Kidney glomerular epithelial cell (primary cell): Measurements from ENCODE around the gene AUTS2.

ENCODE experiments used
- DNase-seq: peaks from one replicate; lab custom pipeline; 2025; lab: John Stamatoyannopoulos, UW

Gene AUTS2

DNA sequence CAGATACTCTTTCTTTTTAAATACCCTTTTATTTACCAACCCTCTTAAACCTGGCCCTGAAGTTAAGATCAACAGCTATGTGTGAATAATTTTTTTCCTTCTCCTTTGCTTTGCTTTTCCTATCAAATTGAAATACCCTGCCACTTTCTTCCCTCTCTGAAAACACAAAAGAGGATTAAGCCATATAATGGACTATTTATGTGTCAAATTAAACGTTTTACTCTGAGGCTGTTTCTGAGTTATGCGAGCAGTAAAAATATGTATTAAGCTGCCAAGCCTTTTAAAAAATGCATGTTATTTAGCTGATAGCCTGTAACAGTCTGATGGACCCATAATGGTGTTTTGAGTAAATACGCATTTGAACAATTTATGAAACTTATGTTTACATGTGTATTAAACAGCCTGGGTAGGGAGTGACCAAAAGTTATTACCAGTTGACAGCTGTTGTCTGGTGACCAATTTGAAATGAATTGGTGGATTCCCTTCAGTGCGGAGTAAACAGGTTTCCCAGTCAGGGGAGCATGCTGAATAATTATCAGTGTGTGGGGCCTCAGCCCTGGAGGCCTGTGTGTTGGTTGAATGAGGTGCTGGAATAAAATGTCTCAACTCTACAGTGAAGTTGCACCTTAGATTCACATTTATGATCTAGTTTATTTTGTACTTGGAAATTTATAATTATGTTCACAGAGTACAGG, 89.6 kb downstream of the AUTS2 start:
- no peak for DNase-seq

GRCh38 chr7:69690329-69690728, 92.1 kb downstream of the AUTS2 start:
- DNase-seq: no peak

- DNase-seq: no peak
Observed at GRCh38 chr7:69691327-69691726, 93.1 kb downstream of the AUTS2 start.

GRCh38 chr7:69691734-69692133, 93.5 kb downstream of the AUTS2 start:
- DNase-seq: no peak

GRCh38 chr7:69692611-69693010, 94.3 kb downstream of the AUTS2 start:
- no peak for DNase-seq

GRCh38 chr7:69693042-69693441, 94.8 kb downstream of the AUTS2 start:
- no peak for DNase-seq

- no peak for DNase-seq
Observed at GRCh38 chr7:69696054-69696591, 97.8 kb downstream of the AUTS2 start.

DNA sequence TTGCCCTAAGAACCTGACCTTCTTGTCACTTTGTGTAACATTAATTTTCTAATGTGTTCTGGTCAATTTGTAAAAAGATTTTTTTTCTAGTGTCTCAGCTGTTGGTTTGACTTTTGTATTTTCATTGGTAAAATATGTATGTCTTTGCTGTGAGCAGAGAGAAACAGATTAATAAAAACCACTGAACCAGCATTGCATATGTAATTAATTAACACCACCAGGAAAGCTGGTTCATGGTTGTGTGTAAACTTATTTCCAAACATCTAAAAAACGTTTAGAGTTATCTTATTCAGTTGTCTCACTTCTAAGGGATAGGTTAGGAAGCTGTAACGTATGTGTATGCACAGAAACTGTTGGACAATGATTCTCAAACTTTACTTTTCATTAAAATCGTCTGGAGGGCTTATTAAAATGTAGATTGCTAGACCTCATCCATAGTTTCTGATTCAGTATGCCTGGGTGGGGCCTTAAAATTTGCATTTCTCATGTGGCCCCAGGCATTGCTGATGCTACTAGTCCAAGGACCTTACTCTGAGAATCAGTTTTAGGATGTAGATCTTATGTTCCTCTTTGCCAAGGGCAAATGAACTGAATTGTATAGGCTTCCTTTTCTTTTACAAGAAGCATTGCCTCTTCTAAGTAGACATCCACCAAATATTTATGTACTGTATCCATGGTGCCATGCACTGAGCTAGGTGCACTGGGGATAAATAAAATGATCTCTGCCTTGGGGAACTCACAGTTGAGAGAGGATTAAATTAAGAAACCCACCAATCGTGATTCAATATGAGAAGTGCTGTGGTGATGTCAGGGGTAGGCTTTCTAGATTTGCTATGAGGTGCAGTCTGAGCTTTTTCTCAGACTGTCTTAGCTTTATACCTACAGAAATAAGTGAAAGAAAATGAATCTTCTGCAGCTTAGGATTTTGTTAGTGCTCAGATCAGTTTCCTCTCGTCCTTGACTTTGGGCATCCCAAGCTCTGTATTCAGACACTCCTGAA, 98.7 kb downstream of the AUTS2 start:
- no peak for DNase-seq

GRCh38 chr7:69698109-69698825, 100.0 kb downstream of the AUTS2 start:
- DNase-seq: no peak

DNA sequence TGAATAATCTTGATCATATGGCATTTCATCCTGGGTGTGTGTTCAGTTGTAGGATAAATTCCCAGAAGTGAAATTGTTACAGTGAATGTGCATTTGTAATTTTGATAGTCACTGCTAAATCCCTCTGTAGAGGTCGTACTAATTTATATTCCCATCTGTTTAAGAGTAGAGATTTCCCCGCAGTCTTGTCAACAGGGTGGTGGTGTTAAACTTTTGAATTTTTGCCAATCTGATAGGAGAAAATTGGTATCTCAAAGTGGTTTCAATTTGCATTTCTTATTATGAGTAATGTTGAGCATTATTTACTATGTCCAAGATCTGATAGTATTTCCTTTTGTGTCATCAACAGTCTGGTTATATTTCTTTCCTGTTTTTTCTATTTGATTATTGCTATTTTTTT, 101.7 kb downstream of the AUTS2 start:
- DNase-seq: no peak

DNA sequence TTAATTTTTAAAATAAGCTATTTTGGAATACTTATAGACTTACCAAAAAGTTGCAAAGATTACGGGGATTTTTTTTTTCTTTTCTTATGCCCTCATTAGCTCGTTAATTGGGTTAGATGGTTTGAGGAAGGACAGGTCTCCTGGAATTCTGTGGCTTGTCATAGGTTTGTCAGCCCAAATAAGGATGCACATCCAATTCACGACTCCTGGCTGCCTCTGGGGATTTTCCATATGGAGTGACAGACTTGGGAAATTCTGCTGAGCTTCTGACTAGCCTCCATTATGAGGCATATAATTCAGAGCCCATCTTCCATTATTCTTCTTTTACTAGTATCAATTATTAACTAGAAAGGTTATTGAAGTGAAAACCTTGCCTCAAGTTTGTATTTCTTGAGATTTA, 102.1 kb downstream of the AUTS2 start:
- no peak for DNase-seq

GRCh38 chr7:69701288-69701687, 103.0 kb downstream of the AUTS2 start:
- DNase-seq: no peak

GRCh38 chr7:69702357-69702756, 104.1 kb downstream of the AUTS2 start:
- no peak for DNase-seq

DNA sequence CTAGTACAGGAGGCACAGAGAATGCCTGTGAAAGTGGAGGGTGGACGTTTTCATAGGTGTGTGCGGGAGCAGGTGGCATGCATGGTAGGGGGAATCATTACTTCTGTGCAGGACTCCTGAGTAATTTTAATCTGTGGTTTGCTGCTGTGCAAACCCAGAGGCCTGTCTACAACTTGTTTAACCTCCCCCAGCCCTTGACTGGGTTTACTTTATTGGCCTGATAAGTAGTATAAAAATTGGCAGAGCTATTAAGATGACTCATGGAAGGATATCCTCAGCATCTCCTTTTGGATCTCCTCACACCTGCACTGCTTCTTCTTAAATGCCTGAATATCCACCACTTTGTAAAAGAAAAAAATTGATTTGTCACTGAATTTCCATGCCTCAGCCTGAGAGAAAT, 104.8 kb downstream of the AUTS2 start:
- no peak for DNase-seq

- DNase-seq: no peak
Observed at GRCh38 chr7:69706070-69706469, 107.8 kb downstream of the AUTS2 start.

DNA sequence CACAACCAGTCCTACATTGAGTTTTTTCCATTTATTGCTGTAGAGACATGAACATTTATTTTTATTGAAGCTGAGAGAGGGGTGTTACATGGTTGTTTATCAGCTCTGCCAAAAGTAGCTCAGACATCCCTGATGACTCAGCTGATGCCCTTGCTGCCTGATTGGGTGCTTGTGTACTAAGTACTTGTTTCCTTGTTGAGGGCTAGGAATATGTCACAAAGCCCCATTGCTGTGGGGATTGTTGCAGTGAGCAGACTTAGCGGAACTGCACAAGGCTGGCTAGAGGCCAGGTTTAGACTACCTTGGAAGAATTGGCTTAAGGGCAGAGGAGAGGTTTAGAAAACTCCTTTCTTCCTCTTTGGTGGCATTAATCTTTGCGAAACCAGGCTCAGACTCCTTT, 110.6 kb downstream of the AUTS2 start:
- DNase-seq: no peak

DNA sequence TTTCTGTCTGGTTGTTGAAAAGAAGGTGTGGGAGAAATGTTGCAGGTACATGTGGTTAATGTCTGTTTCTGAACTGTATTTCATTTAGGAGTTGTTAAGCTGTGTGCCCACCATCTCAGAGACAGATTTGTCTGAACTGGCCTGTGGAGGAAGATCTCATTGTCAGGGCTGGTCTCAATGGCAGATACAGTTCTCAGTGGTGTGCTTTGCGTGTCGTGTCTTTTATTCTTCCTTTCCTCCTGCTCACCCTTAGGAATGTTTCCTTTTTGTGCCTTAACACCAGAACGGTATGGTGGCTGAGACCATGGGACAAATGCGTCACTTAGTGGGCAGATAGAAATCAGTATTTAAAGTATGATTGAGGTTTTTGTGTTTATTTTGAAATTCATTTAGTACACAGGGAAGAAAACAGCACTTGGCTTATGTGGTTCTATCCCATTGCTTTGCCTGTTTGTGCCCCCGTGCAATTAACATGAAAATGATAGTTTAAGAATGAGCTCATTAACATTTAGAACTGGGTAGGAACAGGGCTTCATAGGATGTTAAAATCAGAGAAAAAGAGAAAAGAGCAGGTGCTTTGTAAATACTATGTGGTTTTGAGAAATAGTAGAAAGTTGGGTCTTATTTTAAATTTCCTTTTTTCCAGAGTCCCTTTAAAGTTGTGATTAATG, 112.6 kb downstream of the AUTS2 start:
- no peak for DNase-seq

DNA sequence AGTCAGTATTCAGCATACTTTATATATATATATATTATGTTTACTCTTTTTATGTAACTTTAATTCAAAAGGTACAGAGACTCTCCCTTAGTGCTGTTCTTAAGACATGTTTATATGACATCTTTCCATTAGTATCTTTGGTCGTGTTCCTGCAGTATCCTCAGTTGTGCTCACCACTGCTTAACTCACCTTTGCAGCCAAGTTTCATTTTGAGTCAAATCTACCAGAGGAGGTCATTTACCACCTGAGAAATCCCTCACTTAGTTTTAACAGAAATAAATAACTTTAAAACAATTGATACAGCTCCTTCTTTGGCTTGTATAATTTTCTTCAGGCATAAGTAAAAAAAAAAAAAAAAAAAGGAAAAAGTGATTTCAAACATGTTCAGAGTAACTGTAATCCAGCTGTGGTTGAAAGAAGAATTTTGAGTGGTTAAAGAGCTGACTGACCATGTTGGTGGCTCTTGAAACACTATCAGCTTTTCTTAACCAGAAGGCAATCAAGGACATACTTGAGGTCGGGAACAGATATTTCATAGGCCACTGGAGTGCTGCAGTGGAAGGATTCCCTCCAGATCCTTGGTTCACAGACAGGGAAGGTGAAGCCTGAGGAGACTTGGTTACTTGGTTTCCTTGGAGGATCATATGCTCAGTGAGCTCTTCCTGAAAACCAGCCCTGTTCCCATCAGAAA, 116.8 kb downstream of the AUTS2 start:
- DNase-seq: no peak

- no peak for DNase-seq
Observed at GRCh38 chr7:69717221-69717620, 118.9 kb downstream of the AUTS2 start.

DNA sequence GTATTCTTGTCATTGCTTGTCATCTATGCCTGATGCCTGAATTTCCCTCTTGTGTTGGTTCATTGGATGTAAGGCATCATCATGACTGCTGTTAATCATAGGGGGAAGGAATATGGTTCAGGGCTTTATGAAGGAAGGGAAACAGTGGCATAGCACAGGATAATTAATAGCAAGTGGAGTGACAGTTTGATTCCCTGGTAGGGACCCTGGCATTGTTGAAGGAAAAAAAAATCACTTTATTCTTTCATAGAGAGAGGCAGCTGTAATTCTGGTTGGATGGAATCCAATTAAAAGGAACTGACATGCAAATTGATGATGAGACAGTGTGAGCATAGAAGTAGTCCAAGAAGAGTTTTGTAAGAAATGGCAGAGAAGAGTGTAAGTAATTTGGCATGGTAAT, 121.4 kb downstream of the AUTS2 start:
- DNase-seq: no peak

- DNase-seq: no peak
Observed at GRCh38 chr7:69722843-69723242, 124.6 kb downstream of the AUTS2 start.
